NCI-H1048 (cell line): ENCODE results near the gene MRPL55.

Source experiments
- DNase-seq: peaks from one replicate; lab custom pipeline; 2025; lab: John Stamatoyannopoulos, UW

MRPL55 gene

DNA sequence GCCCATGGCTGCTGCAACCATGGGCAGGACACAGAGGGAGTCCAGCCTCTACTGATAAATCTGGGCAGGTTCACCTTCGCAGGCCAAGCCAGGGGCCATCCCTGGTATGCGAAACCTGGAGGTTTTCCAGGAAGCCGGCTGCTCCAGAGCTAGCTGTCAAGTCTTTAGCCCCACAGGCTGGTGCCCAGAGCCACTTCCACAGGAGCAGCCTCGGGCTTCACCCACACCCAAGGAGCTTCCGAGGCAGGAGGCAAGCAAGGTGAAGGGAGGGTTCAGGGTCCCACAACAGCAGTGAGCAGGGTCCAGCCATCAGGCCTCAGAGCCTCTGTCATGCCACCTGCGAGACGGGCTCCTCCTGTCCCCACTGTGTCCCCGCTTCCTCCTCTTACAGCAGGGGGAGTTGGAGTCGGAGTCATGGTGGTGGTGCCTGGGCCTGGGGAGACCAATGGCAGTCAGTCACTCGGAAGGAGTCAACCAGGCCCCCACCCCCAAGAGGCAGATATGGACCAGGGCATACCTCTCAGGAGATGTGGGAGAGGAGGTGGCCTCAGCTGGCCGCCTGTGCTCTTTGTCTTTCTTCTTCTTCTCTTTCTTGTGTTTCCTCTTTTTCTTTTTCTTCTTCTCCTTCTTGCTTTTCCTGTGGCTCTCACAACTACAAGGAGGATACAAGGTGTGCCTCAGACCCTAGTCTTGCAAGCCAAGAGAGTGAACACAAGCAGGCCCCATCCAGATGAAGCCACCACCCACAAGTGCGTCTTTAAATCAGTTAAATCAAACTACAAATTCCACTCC, 8.1 kb downstream of the MRPL55 start:
- DNase-seq, result no peak

DNA sequence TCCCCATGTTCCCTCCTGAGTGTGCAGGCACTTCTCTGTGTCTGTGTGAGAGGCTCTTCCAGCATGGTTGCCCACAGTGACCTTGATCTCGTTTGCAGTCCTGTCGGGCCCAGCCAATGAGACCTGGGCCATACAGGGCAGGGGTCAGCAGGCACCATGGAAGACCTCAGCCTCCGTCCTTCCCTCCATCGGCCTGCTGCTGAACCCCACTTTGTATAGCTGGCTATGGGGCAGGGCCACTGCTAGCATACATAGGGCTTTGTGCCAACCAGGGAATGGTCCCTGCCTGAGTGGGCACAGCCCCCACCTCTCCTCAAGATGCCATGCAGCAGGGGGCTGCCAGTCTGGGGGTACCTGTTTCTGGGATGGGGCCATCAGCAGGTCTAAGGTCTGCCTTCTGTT, 9.8 kb downstream of the MRPL55 start:
- DNase-seq, result no peak

DNA sequence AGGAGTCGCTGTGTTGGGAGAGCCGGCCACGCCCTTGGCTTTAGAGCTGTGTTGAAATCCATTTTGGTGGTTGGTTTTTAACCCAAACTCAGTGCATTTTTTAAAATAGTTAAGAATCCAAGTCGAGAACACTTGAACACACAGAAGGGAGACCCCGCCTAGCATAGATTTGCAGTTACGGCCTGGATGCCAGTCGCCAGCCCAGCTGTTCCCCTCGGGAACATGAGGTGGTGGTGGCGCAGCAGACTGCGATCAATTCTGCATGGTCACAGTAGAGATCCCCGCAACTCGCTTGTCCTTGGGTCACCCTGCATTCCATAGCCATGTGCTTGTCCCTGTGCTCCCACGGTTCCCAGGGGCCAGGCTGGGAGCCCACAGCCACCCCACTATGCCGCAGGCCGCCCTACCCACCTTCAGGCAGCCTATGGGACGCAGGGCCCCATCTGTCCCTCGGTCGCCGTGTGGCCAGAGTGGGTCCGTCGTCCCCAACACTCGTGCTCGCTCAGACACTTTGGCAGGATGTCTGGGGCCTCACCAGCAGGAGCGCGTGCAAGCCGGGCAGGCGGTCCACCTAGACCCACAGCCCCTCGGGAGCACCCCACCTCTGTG, 10.7 kb downstream of the MRPL55 start:
- no peak for DNase-seq

DNA sequence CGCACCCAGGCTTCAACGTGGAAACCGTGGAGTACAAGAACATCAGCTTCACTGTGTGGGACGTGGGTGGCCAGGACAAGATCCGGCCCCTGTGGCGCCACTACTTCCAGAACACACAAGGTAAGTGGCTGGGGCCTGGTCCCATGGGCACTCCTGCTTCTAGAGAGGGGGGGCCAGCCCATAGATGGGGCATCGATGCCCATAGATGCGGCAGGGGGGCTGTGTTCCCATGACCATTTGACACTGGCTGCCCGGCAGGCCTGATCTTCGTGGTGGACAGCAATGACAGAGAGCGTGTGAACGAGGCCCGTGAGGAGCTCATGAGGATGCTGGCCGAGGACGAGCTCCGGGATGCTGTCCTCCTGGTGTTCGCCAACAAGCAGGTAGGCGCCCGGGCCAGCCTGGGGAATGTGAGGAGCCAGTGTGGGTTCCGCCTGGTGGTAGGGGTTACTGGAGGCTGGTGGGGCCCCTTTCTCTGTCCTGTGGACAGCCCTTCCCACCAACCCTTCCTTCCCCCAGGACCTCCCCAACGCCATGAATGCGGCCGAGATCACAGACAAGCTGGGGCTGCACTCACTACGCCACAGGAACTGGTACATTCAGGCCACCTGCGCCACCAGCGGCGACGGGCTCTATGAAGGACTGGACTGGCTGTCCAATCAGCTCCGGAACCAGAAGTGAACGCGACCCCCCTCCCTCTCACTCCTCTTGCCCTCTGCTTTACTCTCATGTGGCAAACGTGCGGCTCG, 11.6 kb downstream of the MRPL55 start:
- DNase-seq, result no peak

DNA sequence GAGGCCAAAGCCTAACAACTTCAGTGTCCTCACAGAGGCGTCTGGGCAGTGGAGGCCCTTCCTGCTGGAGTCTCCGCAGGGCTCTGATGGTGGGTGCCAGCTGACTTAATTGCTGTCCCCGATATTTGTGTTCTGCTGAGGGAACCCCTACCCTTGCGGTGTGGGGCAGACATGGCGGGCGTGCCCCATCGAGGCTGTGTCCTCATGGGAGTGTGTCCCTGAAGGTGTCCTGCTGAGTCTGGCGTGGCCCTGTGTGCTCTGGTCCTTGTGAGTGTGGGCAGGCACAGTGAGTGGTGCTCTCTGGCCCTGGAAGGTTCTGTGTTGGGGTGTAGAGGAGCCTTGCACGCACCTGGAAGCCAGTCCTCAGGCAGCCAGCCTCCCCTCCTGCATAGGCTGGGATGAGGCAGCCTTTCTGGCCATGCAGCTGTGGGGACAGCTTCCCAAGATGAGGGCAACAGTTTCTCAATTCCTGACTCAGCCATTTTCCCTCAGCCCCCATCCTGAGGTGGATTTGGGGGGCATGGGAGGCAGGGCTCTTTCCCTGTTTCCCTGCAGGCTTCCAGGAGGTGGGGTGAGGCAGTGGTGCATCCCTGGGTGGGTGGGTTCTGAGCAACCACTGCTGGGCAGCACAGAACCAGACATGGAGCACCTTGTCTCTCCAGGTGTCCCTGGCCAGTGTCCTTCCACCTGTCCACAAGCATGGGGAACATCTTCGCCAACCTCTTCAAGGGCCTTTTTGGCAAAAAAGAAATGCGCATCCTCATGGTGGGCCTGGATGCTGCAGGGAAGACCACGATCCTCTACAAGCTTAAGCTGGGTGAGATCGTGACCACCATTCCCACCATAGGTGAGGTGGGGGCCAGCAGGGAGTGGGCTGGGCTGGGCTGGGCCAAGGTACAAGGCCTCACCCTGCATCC, 12.4 kb downstream of the MRPL55 start:
- DNase-seq, result no peak

DNA sequence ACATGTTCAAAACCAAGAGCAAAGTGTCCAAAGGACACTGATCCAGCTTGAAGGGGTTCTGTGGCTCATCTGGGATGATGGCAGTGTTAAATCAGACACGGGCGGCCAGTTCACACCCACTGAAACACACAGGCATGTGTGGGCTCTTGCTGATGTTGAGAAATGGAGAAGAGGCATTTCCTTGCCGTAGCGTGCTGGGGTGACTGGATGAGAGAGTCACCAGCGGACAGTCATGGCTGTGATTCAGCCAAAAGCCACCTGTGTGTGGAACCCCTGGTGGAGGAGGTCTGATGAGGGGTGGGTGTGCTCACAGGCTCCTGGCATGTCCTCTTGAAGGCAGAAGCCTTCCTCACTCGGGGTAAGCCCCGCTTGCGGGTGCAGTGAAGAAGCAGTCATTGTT, 13.2 kb downstream of the MRPL55 start:
- DNase-seq, result no peak

DNA sequence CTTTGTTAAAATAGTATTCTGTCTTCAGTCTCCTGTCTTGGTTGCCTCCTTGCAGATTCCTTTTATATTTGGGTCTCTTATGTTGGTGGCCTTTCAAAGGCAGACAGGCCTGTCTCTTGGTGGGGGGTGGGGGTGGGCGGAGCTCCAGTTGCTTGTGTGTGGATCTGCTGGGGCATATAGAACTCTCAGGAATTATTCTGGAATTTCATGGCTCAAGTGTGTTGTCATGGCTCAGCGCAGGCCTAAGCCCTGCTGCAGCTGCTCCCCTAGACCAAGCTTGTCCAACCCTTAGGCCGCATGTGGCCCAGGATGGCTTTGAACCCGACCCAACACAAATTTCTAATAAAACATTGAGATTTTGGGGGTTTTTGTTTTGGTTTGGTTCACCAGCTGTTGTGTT, 13.9 kb downstream of the MRPL55 start:
- DNase-seq, result no peak

DNA sequence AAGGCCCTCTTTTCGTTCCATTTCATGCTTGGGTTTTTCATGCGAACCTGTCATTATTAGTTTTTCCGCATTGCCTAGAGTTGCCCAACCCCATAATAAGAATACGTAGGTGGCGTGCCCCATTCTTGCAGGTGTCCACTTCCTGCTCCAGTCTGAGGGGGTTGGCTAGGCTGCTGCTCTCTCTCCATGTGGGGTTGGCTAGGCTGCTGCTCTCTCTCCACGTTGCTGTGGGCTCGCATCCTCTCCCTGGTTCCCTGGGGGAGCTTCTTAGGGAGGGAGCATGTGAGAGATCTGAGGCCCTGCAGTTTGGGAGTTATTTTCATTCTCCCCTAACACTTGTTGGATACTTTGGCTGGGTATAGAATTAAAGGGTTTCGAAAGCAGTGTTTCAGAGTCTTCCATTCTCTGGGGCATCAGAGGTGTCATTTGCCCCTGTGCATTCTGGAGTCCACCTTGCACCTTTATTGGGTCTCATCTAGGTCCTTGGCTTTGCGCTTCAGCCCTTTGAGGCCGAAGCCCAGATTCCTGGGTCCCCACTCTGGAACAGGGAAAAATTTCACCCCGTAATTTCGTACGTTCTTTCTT, 14.6 kb downstream of the MRPL55 start:
- DNase-seq, result no peak

DNA sequence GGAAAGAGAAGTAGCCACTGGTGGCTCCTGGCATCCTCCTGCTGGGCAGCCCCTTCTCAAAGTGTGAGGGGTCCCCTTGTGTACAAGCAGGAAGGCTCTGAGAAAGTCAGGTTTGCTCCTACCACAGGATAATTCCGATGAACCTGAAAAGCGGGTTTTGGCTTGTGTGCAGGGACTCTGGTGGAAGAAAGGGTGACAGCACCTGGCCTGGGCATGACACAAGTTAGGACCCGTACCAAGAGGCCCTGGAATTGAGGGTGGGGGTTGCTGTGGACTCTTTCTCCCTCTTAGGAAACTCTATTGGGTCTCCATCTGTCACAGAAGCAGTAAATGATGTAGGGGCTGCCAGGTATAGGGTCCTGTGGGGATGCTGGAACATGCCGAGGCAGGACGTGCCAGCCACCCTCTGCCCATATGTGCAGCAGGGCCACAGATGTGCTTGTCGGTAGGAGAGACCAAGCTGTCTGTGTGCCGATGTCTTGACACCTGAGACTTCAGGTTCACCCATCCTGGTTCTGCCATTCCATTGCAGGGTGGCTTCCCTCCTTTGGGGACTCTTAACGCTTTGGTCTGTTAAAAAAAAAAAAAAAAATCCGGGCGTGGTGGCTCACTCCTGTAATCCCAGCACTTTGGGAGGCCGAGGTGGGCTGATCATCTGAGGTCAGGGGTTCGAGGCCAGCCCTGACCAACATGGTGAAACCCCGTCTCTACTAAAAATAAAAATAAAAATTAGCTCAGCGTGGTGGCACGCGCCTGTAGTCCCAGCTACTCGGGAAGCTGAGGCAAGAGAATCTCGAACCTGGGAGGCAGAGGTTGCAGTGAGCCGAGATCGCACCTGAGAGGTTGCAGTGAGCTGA, 15.8 kb downstream of the MRPL55 start:
- DNase-seq, result no peak

DNA sequence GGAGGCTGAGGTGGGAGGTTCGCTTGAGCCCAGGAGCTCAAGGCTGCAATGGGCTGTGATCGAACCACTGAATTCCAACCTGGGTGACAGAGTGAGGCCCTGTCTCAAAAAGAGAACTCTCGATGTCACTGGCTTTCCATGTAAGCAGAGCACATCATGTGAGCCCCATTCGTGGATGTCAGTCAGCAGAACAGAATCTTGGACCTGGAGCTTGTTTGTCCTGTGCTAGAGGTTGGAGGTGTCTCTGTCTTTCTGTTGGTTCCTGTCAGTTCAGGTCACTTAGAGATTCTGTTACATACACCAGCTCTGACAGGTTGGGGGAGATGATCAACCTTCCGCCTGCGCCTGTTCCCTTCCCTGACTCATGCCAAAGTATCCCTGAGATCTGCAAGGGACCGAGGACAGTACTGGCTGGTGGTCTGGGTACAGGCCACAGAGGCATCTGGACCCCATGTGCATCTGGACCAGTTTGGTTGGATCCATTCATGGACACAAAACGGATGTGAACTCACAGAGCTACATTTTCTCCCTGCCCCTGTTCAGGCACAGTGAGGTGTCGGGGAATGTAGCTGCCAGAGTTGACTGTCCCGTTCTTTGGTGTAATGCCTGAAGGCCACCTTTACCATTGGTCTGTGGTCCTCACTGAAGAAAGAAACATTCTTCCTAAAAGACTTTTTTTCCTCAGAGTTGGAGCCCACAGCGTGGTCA, 16.6 kb downstream of the MRPL55 start:
- no peak for DNase-seq

DNA sequence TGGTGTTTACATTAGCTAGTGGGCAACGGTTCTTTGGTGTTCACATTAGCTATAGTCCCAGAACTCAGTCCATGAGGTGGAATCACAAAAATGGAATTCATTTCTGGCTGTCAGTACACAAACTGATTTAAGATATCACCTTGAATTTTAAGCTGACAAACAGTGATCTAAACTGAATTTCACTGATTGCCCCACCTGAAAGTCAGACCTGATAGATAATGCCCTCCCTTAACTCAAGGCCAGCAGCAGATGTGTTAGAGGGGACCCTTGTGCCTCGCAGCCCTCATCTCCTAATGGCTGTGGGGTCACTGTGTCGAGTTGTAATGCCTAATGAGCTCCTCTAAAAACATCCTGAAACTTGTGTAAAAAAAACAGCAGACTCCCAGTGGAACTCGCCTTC, 18.0 kb downstream of the MRPL55 start:
- no peak for DNase-seq

DNA sequence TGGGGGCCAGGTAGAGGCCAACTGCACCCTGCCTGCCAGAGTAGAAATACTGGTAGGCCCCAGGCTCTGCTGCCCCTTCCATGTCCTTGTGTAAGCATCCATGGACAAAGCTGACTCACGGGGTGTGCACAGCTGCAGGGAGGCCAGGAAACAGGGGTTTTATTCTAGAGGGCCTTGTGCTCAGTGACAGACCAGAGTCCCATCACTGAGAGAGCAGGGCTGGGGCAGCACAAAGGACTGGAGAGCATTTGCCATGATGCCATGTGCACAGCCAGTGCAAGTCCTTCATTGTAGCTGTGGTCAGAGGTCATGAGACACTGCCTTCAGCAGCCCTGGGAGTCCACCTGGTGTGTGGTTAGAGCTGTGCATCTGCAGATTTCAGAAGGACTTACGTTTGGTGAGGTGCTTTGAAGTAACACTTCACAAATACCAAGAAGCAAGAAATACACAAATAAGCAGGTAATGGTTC, 18.5 kb downstream of the MRPL55 start:
- no peak for DNase-seq

DNA sequence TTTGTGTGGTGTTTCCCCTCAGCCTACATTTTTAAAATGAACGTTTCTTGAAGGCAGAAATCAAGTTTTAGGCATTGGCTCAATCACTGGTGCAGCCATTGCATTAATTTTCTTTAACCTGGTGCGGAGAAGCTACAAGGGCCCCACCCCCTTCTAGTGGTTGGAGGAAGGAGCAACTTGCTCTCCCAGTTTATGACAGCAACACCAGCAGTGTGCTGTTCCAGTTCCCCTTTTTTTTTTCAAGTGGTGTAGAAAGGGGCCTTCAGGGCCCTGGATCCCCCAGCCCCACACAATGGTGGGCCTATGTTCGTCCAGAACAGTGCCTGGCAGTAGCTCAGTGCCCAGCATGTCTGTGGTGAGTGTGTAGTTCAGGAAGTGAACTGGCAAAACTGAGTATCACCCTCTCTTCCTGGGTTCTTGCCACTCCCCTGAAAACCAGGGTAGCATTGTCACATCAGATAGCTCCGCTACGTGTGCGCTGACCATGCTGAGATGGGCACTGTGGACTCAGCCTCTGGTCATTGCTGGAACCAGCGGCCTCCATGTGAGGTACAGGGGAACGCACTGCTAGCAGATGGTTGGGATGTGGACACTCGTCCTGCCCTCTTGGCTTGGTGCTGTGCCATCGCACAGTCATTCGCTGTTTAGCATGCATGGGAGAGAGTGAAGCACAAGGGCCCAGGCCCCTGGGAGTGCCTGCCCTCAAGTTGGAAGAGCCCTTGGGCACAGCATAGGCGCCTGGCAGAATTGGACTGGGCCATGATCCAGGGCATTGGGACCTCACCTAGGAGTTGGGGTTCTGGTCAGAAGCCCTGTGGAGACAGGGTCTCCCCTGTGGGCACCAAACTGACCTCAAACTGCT, 19.3 kb downstream of the MRPL55 start:
- DNase-seq, result no peak

DNA sequence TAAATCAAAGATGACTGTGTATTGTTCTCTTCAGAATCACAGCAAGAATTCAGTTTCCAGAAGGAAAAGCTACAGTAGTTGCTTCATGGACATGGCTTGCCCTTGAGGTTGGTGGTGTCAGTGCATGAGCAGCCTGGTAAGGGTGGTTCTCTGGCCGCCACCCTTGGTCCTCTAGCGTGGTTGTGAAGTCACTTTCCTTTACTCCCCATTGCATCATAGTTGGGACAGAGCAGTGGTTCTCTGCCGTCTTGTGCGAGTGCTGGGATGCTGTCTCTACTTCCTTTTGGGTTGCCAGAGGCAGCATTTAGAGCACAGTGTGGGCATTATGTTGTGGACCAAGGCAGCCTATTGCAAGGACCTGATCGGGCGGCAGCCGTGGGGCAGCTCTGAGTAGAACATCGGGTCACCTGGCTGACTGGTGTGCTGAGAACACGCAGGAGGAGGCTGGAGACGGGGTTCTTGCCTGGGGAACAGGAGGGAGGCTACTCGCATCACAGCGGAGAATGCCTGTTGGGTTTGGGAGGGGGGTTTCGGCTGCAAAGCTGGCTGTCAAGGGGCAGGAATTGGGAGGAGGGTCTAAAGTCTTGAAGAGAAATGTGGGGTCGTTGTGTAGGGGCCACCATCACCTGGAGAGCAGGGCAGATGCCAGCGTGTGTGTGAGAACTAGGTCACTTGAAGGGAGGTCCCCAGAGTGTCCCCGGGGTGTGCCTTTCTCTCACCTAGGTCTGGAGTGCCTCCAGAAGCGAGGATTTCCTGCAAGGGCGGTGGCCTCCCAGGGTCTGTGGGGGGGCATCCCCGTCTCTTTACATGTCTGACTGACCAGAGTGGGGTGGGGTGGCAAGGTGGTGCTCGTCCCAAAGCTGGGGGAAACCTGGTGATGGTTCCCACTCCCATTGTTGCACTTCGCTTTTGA, 20.3 kb downstream of the MRPL55 start:
- no peak for DNase-seq

DNA sequence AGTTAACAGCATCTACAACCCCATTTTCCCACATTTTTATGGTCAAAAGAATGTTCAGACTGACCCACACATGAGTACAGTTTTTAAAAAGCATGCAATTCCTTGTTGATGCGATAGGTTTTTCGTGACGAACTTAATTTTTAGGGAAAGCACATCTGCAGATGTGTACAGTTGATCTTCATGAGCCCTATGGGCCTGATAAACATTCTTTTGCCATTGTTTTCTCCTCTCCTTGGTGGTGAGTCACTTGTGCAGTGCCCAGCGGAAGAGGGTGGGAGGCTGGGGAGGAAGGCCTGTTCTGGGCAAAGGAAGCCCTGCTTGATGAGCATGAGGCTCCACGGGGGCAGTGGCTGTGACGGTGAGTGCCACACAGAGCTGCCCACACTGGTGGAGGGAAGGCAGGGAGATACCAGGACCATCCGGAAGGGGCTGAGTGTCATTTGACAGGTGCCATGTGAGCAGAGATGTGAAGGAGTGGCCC, 21.3 kb downstream of the MRPL55 start:
- DNase-seq, result no peak

DNA sequence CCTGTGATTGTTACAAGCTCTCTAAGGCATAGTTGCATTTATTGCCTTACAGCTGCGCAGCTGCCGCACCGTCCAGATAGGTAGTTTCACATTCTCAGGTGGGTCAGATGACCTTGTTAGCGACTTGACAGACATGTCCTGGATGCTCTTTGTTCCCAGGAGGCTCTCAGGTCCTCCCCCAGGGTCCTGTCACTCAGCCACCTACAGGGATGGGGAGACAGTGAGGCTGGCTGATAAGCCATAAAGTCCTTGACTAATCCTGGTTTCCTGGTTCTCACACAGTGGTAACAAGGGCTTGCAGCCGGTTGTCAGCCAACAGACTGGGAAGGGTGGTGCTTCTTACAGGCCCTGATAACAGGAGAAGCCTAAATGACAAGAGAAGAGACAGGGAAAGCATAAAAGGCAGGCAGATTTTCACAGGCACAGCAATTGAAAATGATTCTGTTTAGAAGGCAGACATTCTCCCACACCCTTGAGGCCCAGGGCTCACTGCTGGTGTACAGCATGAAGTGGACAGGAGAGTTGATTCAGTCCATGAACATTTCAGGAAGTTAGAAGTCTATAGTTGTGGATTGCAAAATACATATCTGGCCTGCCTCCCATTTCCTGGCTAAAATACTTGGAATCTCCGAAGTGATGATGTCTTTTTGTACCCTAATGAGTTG, 23.7 kb downstream of the MRPL55 start:
- no peak for DNase-seq

DNA sequence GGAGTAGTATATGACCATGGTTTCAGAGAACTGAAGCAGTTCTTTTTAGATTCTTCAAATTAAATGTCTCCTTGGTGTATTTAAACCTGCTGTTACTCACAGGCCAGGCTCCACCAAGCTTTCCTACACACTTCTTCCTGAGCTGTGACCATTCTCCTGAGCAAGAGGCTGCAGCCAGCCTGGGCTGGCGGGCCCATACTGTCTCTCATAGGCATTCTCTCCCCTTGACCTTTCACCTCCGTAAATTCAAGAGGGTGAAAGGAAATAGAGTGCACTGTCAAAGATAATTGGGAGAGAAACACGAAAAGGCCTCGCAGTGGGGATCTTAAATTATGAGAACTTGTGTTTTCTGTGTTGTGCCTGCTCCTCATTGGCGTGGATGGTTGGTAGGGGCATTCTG, 24.3 kb downstream of the MRPL55 start:
- DNase-seq, result no peak
